DND-41 (cell line): Measurements from ENCODE around the gene UCK2.
A peak's percentile ranks its signal among the peaks of the same experiment; 100 is the strongest.

Source experiments
- ATAC-seq: fragments of 200-7000 bp; cut with Tn5 transposase; 3 replicates; pipeline ENCODE4 v1.9.1; 2021; ENCODE audit warnings: low read depth; ENCODE audit not compliant: insufficient read depth
- DNase-seq: peaks from one replicate; pipeline ENCODE4 v3.0.0-alpha.2; 2020
- H2AFZ ChIP-seq: 2 replicates; pipeline ENCODE4 v1.6.0; 2012; ENCODE audit warnings: low read depth, low read length
- H3K27ac ChIP-seq: 2 replicates; pipeline ENCODE4 v1.5.1; 2012; ENCODE audit warnings: low read length, inconsistent platforms
- H3K27me3 ChIP-seq: fragments of 200-600 bp; sonication (generic); 2 replicates; pipeline ENCODE4 v1.6.0; 2012; ENCODE audit warnings: low read length, mild to moderate bottlenecking, inconsistent platforms; ENCODE audit not compliant: insufficient read depth, poor library complexity
- H3K36me3 ChIP-seq: 2 replicates; pipeline ENCODE4 v1.5.1; 2012; ENCODE audit warnings: low read length, inconsistent platforms; ENCODE audit not compliant: insufficient read depth
- H3K4me1 ChIP-seq: 2 replicates; pipeline ENCODE4 v1.5.1; 2012; ENCODE audit warnings: mild to moderate bottlenecking, low read length; ENCODE audit not compliant: insufficient read depth
- H3K4me2 ChIP-seq: 2 replicates; pipeline ENCODE4 v1.6.0; 2012; ENCODE audit warnings: mild to moderate bottlenecking, moderate library complexity, low read length, inconsistent platforms; ENCODE audit not compliant: insufficient read depth
- H3K4me3 ChIP-seq, 2 experiments: fragments of 200-600 bp in 1 of 2; shearing (Covaris generic) in 1 of 2; 2 replicates each; pipeline ENCODE4 v1.5.1; 2012 to 2016; ENCODE audit warnings: inconsistent platforms in 2 of 2, low read length in 2 of 2, mild to moderate bottlenecking in 2 of 2, low read depth in 1 of 2, moderate library complexity in 1 of 2
- H3K79me2 ChIP-seq: 2 replicates; pipeline ENCODE4 v1.6.0; 2012; ENCODE audit warnings: low read length, inconsistent platforms; ENCODE audit not compliant: insufficient read depth
- H3K9ac ChIP-seq: 2 replicates; pipeline ENCODE4 v1.6.0; 2012; ENCODE audit warnings: low read depth, mild to moderate bottlenecking, inconsistent platforms, low read length, moderate library complexity
- H3K9me3 ChIP-seq: 2 replicates; pipeline ENCODE4 v1.5.1; 2012; ENCODE audit warnings: low read length, moderate library complexity, mild to moderate bottlenecking, inconsistent platforms; ENCODE audit not compliant: insufficient read depth, severe bottlenecking
- H4K20me1 ChIP-seq: 2 replicates; pipeline ENCODE4 v1.6.0; 2012; ENCODE audit warnings: low read length; ENCODE audit not compliant: insufficient read depth
- EZH2 ChIP-seq: IDR thresholded peaks from 3 replicates; pipeline ENCODE4 v1.6.1; 2012; ENCODE audit warnings: borderline replicate concordance, low read depth, mild to moderate bottlenecking, moderate library complexity, low read length, inconsistent platforms; ENCODE audit not compliant: severe bottlenecking
- TF ChIP-seq, protein P1 (sequence below): IDR thresholded peaks from 2 replicates; pipeline ENCODE4 v1.5.1; 2012; ENCODE audit warnings: borderline replicate concordance, low read length, moderate library complexity, mild to moderate bottlenecking; ENCODE audit not compliant: poor library complexity, severe bottlenecking; ENCODE audit errors: extremely low read depth

Gene UCK2

DNA sequence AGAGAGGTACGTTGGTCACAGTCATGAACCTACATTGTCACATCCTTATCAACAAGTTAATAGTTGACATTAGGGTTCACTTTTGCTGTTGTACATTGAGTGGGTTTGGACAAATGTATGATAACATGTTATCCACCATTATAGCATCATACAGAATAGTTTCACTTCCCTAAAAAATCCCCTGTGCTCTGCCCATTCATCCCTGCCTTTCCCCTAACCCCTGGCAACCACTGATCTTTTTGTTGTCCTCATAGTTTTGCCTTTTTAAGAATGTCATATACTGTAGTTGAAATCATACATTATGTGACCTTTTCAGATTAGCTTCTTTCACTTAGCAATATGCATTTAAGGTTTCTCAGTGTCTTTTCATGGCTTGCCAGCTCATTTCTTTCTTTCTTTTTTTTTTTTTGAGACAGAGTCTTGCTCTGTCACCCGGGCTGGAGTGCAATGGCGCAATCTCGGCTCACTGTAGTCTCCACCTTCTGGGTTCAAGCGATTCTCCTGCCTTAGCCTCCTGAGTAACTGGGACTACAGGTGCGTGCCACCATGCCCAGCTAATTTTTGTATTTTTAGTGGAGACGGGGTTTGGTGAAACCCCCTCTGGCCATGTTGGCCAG is 50.6 kb downstream of the UCK2 start:
- peaks cover 100% of the 10 kb centered on the region for H3K79me2 ChIP-seq
- DNase-seq (no peak), ATAC-seq (no peak)
- H2AFZ ChIP-seq = no peak overlapping the region
- H3K27me3 ChIP-seq = no peaks in the 10 kb centered on the region
- H4K20me1 ChIP-seq = peaks cover 89% of the 10 kb centered on the region
- TF ChIP-seq, protein P1, sequence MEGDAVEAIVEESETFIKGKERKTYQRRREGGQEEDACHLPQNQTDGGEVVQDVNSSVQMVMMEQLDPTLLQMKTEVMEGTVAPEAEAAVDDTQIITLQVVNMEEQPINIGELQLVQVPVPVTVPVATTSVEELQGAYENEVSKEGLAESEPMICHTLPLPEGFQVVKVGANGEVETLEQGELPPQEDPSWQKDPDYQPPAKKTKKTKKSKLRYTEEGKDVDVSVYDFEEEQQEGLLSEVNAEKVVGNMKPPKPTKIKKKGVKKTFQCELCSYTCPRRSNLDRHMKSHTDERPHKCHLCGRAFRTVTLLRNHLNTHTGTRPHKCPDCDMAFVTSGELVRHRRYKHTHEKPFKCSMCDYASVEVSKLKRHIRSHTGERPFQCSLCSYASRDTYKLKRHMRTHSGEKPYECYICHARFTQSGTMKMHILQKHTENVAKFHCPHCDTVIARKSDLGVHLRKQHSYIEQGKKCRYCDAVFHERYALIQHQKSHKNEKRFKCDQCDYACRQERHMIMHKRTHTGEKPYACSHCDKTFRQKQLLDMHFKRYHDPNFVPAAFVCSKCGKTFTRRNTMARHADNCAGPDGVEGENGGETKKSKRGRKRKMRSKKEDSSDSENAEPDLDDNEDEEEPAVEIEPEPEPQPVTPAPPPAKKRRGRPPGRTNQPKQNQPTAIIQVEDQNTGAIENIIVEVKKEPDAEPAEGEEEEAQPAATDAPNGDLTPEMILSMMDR = no peak
- no peak for TF ChIP-seq EZH2
- H3K9me3 ChIP-seq = no peaks in the 10 kb centered on the region
- H3K36me3 ChIP-seq = peaks cover 54% of the 10 kb centered on the region
- peaks cover 80% of the 10 kb centered on the region for H3K4me1 ChIP-seq
- peak overlapping the region; percentile 35; the same call in 1 of the 2 replicates for H3K27ac ChIP-seq
- H3K9ac ChIP-seq = no peak overlapping the region
- H3K4me2 ChIP-seq = no peak overlapping the region
- no peak overlapping the region for H3K4me3 ChIP-seq

- TF ChIP-seq, protein P1 = no peak
- no peak for TF ChIP-seq EZH2
- Histone ChIP-seq H3K4me2 (0 out of 2 replicates have a peak overlapping the region, but pooled peaks have one; percentile 14), H3K9ac (no peak overlapping the region), H3K4me1 (peaks cover 61% of the 10 kb centered on the region), H3K27me3 (no peaks in the 10 kb centered on the region), H4K20me1 (peaks cover 94% of the 10 kb centered on the region), H3K27ac (peak overlapping the region; percentile 58), H3K9me3 (no peaks in the 10 kb centered on the region), H3K79me2 (peaks cover 100% of the 10 kb centered on the region), H3K4me3 (no peak overlapping the region), H2AFZ (no peak overlapping the region), H3K36me3 (peaks cover 53% of the 10 kb centered on the region)
- no peak for DNase-seq
- ATAC-seq = no peak
Observed at GRCh38 chr1:165879946-165880345, 52.5 kb downstream of the UCK2 start.

DNA sequence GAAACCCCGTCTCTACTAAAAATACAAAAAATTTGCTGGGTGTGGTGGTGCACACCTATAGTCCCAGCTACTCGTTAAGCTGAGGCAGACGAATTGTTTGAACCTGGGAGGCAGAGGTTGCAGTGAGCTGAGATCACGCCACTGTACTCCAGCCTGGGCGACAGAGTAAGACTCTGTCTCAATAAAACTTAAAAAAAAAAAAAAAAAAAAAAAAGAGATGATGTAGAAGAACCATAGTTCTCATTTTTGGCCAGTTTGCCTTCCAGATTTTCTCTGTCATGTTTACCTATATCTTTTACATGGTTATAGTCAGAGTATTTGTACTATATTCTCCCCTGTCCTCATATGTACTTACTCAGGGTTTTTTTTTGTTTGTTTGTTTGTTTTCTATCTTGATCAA is 53.6 kb downstream of the UCK2 start:
- no peaks in the 10 kb centered on the region for H3K9me3 ChIP-seq
- no peak overlapping the region for H2AFZ ChIP-seq
- no peak for DNase-seq
- no peak overlapping the region for H3K9ac ChIP-seq
- peaks cover 100% of the 10 kb centered on the region for H3K79me2 ChIP-seq
- no peak for ATAC-seq
- no peaks in the 10 kb centered on the region for H3K27me3 ChIP-seq
- H3K4me3 ChIP-seq = no peak overlapping the region
- no peak for TF ChIP-seq EZH2
- TF ChIP-seq, protein P1 = no peak
- peaks cover 95% of the 10 kb centered on the region for H4K20me1 ChIP-seq
- H3K27ac ChIP-seq = peak overlapping the region; percentile 38; the same call in 1 of the 2 replicates
- H3K4me2 ChIP-seq = no peak overlapping the region
- peaks cover 54% of the 10 kb centered on the region for H3K4me1 ChIP-seq
- peaks cover 43% of the 10 kb centered on the region for H3K36me3 ChIP-seq
